Fibroblast of mammary gland (primary cell): ENCODE results near the gene KLHL40.

Experiments
- DNase-seq: peaks from one replicate; pipeline ENCODE4 v3.0.0-alpha.2; 2010; ENCODE audit warnings: low read depth
- H3K4me3 ChIP-seq: 2 replicates; pipeline ENCODE4 v1.5.1; 2011; ENCODE audit warnings: low read depth, mild to moderate bottlenecking, low read length, moderate library complexity; ENCODE audit not compliant: control insufficient read depth
- CTCF ChIP-seq: conservative IDR thresholded peaks from 2 replicates; pipeline ENCODE4 v1.5.1; 2011; ENCODE audit warnings: low read depth, low read length, inconsistent platforms; ENCODE audit not compliant: control insufficient read depth, insufficient read depth

The KLHL40 gene

DNA sequence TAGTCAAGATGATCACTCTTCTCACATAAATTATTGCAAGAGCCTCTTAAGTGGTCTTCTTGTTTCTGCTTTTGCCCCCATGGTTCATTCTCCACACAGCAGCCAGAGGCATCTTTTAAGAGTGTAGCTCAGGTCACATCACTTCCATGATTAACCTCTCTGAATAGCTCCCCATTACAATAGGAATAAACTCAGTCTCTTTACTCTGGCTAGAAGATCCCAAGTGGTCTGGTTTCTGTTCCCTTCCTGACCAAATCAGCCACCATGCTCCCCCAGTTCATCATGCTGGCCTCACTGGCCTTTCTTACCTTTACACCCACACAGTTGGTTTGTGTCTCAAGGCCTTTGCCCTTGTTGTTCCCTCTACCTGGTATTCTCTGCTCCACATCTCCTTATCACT lies 9.0 kb downstream of the KLHL40 start:
- no peak for TF ChIP-seq CTCF
- no peak overlapping the region for H3K4me3 ChIP-seq
- no peak for DNase-seq

DNA sequence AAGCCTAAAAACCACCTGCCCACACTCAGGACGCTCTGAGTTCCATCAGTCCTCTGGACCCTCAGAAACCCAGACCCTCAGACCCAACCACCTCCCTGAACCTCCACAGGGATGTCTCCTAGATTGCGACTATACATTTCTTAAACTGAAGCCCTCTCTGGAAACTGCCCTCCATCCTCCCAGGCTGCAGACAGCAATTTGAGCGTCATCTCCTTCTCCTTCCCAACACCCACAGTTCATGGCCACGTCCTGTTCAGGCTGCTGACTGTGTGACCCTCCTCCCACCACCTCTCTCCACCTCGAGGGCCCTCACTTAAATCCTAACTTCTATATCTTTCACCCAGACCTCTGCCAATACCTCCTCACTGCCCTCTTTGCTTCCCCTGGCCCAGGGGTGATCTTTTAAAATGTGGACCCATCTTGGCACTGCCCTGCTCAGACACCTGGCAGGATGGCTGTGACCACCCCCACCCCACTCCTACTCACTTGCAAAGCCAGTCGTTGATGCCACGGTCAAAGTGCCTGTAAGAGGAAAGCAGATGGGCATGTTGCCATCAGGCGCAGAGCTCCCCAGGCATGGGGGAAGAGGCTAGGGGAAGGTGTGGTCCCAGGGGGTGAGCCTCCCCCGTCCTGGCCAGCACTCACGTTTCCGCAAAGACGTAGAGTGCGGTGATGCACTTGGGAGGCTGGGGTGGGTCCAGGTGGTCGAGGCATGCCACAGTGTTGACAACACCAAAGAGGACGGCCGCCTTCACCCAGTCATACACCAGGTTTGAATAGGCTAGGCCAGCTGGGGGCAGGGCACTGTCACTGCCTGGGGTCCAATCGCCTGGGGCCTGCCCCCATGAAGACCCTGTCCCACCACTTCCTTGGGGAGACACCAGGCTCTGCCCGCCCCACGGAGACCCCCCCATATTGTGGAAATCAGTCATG lies 11.3 kb downstream of the KLHL40 start:
- H3K4me3 ChIP-seq, result no peak overlapping the region
- TF ChIP-seq CTCF, result no peak
- DNase-seq, result no peak

- TF ChIP-seq CTCF, result no peak
- DNase-seq, result no peak
- H3K4me3 ChIP-seq, result no peak overlapping the region
Observed at GRCh38 chr3:42697289-42698051, 12.1 kb downstream of the KLHL40 start.

- no peak for TF ChIP-seq CTCF
- DNase-seq, result no peak
- H3K4me3 ChIP-seq, result no peak overlapping the region
Observed at GRCh38 chr3:42698216-42698910, 13.0 kb downstream of the KLHL40 start.

DNA sequence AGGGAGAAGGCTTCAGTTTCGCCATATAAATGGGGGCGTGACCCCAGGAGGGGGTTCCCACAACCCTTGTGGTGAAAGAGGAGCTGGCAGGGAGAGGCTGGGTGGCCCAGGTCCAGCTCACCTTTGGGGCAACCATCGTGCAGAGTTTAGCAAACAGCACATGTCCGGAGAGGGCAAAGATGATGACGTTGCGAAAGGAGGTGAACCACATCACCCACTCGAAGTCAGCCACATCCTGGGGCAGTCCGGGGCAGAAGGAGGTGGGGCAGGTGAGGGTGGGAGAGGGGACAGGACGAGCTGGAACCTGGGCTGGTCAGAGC lies 13.5 kb downstream of the KLHL40 start:
- no peak for TF ChIP-seq CTCF

GRCh38 chr3:42699511-42699971 lies 14.2 kb downstream of the KLHL40 start:
- no peak for DNase-seq
- no peak for TF ChIP-seq CTCF
- no peak overlapping the region for H3K4me3 ChIP-seq

More for the DNA sequence above, 13.5 kb downstream of the KLHL40 start:
- no peak for DNase-seq
- no peak overlapping the region for H3K4me3 ChIP-seq
